HepG2 (cell line): Measurements from ENCODE around the gene SULT1B1. TPM values are rescaled to one million over a fixed set of nuclear protein-coding genes. Genes with fewer than 3 reads are reported as not detected.

ENCODE experiments used
- ARID3A ChIP-seq: IDR thresholded peaks from 2 replicates; pipeline ENCODE4 v1.6.1; 2012; ENCODE audit warnings: low read depth, low read length, improper control_type of control experiment
- ARNT ChIP-seq: fragments of 450-650 bp; IDR thresholded peaks from 2 replicates; pipeline ENCODE4 v1.6.1; 2017
- ARNTL ChIP-seq: sonication (generic); formaldehyde crosslinking; IDR thresholded peaks from 2 replicates; pipeline ENCODE4 v1.4.0; 2020; ENCODE audit warnings: mild to moderate bottlenecking, missing genetic modification reagents
- CCAR2 ChIP-seq: fragments of 200-400 bp; formaldehyde crosslinking; optimal IDR thresholded peaks from 2 replicates; pipeline ENCODE3; 2018; ENCODE audit warnings: low read depth, mild to moderate bottlenecking, low read length, moderate library complexity
- CTCF ChIP-seq: sonication (generic); formaldehyde crosslinking; IDR thresholded peaks from 2 replicates; pipeline ENCODE4 v1.5.0; 2020; ENCODE audit warnings: mild to moderate bottlenecking, missing genetic modification reagents, moderate library complexity
- ERF ChIP-seq: IDR thresholded peaks from 2 replicates; pipeline ENCODE4 v1.6.1; 2018; ENCODE audit warnings: missing biosample characterization, missing genetic modification reagents
- GMEB1 ChIP-seq: sonication (generic); formaldehyde crosslinking; IDR thresholded peaks from 2 replicates; pipeline ENCODE4 v1.5.1; 2020; ENCODE audit warnings: missing genetic modification reagents, mild to moderate bottlenecking, borderline replicate concordance
- KAT8 ChIP-seq: IDR thresholded peaks from 2 replicates; pipeline ENCODE4 v1.6.1; 2016; ENCODE audit warnings: missing genetic modification reagents, missing compliant biosample characterization
- MTF2 ChIP-seq: sonication (generic); formaldehyde crosslinking; IDR thresholded peaks from 2 replicates; pipeline ENCODE4 v1.5.0; 2020; ENCODE audit warnings: missing genetic modification reagents, borderline replicate concordance
- NRL ChIP-seq: sonication (generic); formaldehyde crosslinking; IDR thresholded peaks from 2 replicates; pipeline ENCODE4 v1.5.0; 2020; ENCODE audit warnings: missing genetic modification reagents, mild to moderate bottlenecking, moderate library complexity, borderline replicate concordance
- PLRG1 ChIP-seq: fragments of 450-650 bp; conservative IDR thresholded peaks from 2 replicates; pipeline ENCODE4 v1.6.1; 2016
- POLR2G ChIP-seq: fragments of 200-400 bp; formaldehyde crosslinking; IDR thresholded peaks from 2 replicates; pipeline ENCODE4 v1.6.1; 2018; ENCODE audit warnings: mild to moderate bottlenecking, low read depth, low read length, moderate library complexity
- RBAK ChIP-seq: sonication (generic); formaldehyde crosslinking; IDR thresholded peaks from 2 replicates; pipeline ENCODE4 v1.5.1; 2020; ENCODE audit warnings: mild to moderate bottlenecking, missing genetic modification reagents
- RORA ChIP-seq: sonication (generic); formaldehyde crosslinking; IDR thresholded peaks from 2 replicates; pipeline ENCODE4 v1.5.0; 2020; ENCODE audit warnings: mild to moderate bottlenecking, missing genetic modification reagents, moderate library complexity
- TEAD2 ChIP-seq: sonication (generic); formaldehyde crosslinking; IDR thresholded peaks from 2 replicates; pipeline ENCODE4 v1.9.0; 2021; ENCODE audit warnings: missing genetic modification reagents
- TOE1 ChIP-seq: sonication (generic); formaldehyde crosslinking; IDR thresholded peaks from 2 replicates; pipeline ENCODE4 v1.4.0; 2020; ENCODE audit warnings: mild to moderate bottlenecking, missing genetic modification reagents
- ZFP36L1 ChIP-seq: sonication (generic); formaldehyde crosslinking; IDR thresholded peaks from 2 replicates; pipeline ENCODE4 v1.8.0; 2022; ENCODE audit warnings: mild to moderate bottlenecking, missing genetic modification reagents, moderate library complexity
- ZNF124 ChIP-seq: sonication (generic); formaldehyde crosslinking; IDR thresholded peaks from 2 replicates; pipeline ENCODE4 v1.4.0; 2020; ENCODE audit warnings: missing genetic modification reagents
- ZNF333 ChIP-seq: sonication (generic); formaldehyde crosslinking; IDR thresholded peaks from 2 replicates; pipeline ENCODE4 v1.4.0; 2020; ENCODE audit warnings: mild to moderate bottlenecking, missing genetic modification reagents, borderline replicate concordance
- ZNF335 ChIP-seq: sonication (generic); formaldehyde crosslinking; IDR thresholded peaks from 2 replicates; pipeline ENCODE4 v1.4.0; 2020; ENCODE audit warnings: missing genetic modification reagents
- ZNF597 ChIP-seq: sonication (generic); formaldehyde crosslinking; IDR thresholded peaks from 2 replicates; pipeline ENCODE4 v1.5.0; 2020; ENCODE audit warnings: missing genetic modification reagents
- ZNF672 ChIP-seq: sonication (generic); formaldehyde crosslinking; IDR thresholded peaks from 2 replicates; pipeline ENCODE4 v1.8.1; 2022; ENCODE audit warnings: missing genetic modification reagents
- ZSCAN12 ChIP-seq: sonication (generic); formaldehyde crosslinking; IDR thresholded peaks from 2 replicates; pipeline ENCODE4 v1.9.0; 2021; ENCODE audit warnings: mild to moderate bottlenecking, missing genetic modification reagents
- polyA plus RNA-seq, 8 experiments: library from polyadenylated mRNA; depleted of rRNA in 3 of 8; stranded (reverse) in 7 of 8; unstranded in 1 of 8; fragments of >200 nt; fragmentation: Illumina TruSeq in 4 of 8; extraction: Trizol in 4 of 8; gene quantifications; 2 replicates each; pipeline versions ENCODE4 v1.2.1 to v1.2.3, GENCODE V29; 2011 to 2016; ENCODE audit warnings: low read depth in 4 of 8, missing spikeins in 1 of 8, mixed read lengths in 1 of 8; ENCODE audit not compliant: insufficient read depth in 1 of 8
- total RNA-seq, 5 experiments: library from RNA; depleted of rRNA; stranded (reverse); fragments of >200 nt; fragmentation: Illumina TruSeq; extraction: Trizol; gene quantifications; 2 replicates each; pipeline ENCODE4 v1.2.3, GENCODE V29; 2016; ENCODE audit warnings: low read depth in 1 of 5
- TF ChIP-seq, protein P1 (sequence below): sonication (generic); formaldehyde crosslinking; IDR thresholded peaks from 2 replicates; pipeline ENCODE4 v1.8.0; 2022; ENCODE audit warnings: missing genetic modification reagents, low read depth, mild to moderate bottlenecking, borderline replicate concordance
- TF ChIP-seq, protein P2 (sequence below): conservative IDR thresholded peaks from 2 replicates; pipeline ENCODE4 v1.6.1; 2018; ENCODE audit warnings: missing genetic modification reagents

SULT1B1 gene
- total and polyA plus RNA-seq, 2 of the 13 experiments (the other 11 are each of a cell fraction or from before 2014, with no cell fraction given) = 0.20 to 0.25 TPM

DNA sequence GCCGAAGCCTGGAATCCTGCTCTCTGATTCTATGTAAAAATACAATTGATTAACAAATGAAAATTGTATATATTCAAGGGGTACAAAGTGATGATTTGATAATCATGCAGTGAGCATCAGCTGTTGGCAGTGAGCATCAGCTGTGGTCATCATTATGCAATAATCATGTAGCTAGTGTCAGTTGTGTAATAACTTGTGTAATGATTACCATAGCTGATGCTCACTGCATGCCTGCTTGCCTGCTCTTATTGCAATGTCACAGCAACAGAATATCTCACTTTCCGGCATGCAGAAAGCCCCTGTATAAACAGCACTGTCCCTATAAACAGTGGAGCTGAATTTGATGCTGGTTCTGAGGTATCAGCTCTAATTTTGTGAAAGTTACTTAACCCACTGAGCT lies 46.8 kb downstream of the SULT1B1 start (continued):
- no peak for TF ChIP-seq GMEB1 (CRISPR knock-in tag)
- TF ChIP-seq NRL (CRISPR knock-in tag) = no peak
- no peak for TF ChIP-seq ZNF597 (CRISPR knock-in tag)
- TF ChIP-seq RBAK (CRISPR knock-in tag) = no peak
- TF ChIP-seq ZNF124 (CRISPR knock-in tag) = no peak
- TF ChIP-seq, protein P1, sequence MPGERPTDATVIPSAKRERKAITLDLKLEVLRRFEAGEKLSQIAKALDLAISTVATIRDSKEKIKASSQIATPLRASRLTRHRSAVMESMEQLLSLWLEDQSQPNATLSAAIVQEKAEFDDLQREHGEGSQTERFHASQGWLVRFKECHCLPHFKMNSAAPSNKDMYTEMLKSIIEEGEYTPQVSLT (CRISPR knock-in tag) = no peak
- TF ChIP-seq ZSCAN12 (CRISPR knock-in tag) = no peak
- no peak for TF ChIP-seq ZNF672 (CRISPR knock-in tag)
- TF ChIP-seq ARNTL (CRISPR knock-in tag) = no peak
- no peak for TF ChIP-seq PLRG1
- no peak for TF ChIP-seq TOE1 (CRISPR knock-in tag)
- 0 out of 2 replicates have a peak, but pooled peaks have one; percentile 51 for TF ChIP-seq KAT8
- TF ChIP-seq CCAR2 = no peak
- no peak for TF ChIP-seq MTF2 (CRISPR knock-in tag)
- peak; percentile 37; the same call in 1 of the 2 replicates for TF ChIP-seq ERF (CRISPR knock-in tag)
- no peak for TF ChIP-seq POLR2G
- TF ChIP-seq, protein P2, sequence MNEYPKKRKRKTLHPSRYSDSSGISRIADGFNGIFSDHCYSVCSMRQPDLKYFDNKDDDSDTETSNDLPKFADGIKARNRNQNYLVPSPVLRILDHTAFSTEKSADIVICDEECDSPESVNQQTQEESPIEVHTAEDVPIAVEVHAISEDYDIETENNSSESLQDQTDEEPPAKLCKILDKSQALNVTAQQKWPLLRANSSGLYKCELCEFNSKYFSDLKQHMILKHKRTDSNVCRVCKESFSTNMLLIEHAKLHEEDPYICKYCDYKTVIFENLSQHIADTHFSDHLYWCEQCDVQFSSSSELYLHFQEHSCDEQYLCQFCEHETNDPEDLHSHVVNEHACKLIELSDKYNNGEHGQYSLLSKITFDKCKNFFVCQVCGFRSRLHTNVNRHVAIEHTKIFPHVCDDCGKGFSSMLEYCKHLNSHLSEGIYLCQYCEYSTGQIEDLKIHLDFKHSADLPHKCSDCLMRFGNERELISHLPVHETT (CRISPR knock-in tag) = no peak
- TF ChIP-seq ARID3A = peak; percentile 63; the same call in 1 of the 2 replicates
- TF ChIP-seq ZNF333 (CRISPR knock-in tag) = no peak
- no peak for TF ChIP-seq ZFP36L1 (CRISPR knock-in tag)
- no peak for TF ChIP-seq CTCF (CRISPR knock-in tag)
- no peak for TF ChIP-seq ARNT
- no peak for TF ChIP-seq ZNF335 (CRISPR knock-in tag)
- TF ChIP-seq TEAD2 (CRISPR knock-in tag) = no peak
- no peak for TF ChIP-seq RORA
